Parathyroid adenoma (tissue), 2 donors: ENCODE measurements around the gene NDUFA8.

Experiments used
- H2AFZ ChIP-seq: fragments of 300-600 bp; sonication (generic); one replicate; pipeline ENCODE4 v1.7.0; 2017; ENCODE audit warnings: antibody characterized with exemption, mild to moderate bottlenecking
- H3K27ac ChIP-seq: fragments of 300-600 bp; sonication (generic); one replicate; pipeline ENCODE4 v1.7.0; 2017
- H3K27me3 ChIP-seq: fragments of 300-600 bp; sonication (generic); one replicate; pipeline ENCODE4 v1.7.0; 2017; ENCODE audit warnings: low read length; ENCODE audit not compliant: control insufficient read depth, insufficient read depth
- H3K36me3 ChIP-seq: fragments of 300-600 bp; sonication (generic); one replicate; pipeline ENCODE4 v1.7.0; 2017; ENCODE audit warnings: low read length; ENCODE audit not compliant: control insufficient read depth, insufficient read depth
- H3K4me1 ChIP-seq: fragments of 300-600 bp; sonication (generic); one replicate; pipeline ENCODE4 v1.7.0; 2017; ENCODE audit warnings: control low read depth
- H3K4me2 ChIP-seq: fragments of 300-600 bp; sonication (generic); one replicate; pipeline ENCODE4 v1.7.0; 2017; ENCODE audit warnings: low read length
- H3K4me3 ChIP-seq: fragments of 300-600 bp; sonication (generic); one replicate; pipeline ENCODE4 v1.7.0; 2017; ENCODE audit warnings: low read depth, low read length
- H3K79me2 ChIP-seq: fragments of 300-600 bp; sonication (generic); one replicate; pipeline ENCODE4 v1.7.0; 2017; ENCODE audit warnings: control low read depth
- H3K9ac ChIP-seq: fragments of 300-600 bp; sonication (generic); one replicate; pipeline ENCODE4 v1.7.0; 2017; ENCODE audit warnings: mild to moderate bottlenecking
- H3K9me3 ChIP-seq: fragments of 300-600 bp; sonication (generic); one replicate; pipeline ENCODE4 v1.7.0; 2017; ENCODE audit warnings: low read length; ENCODE audit not compliant: control insufficient read depth
- TF ChIP-seq, protein P1 (sequence below): fragments of 300-600 bp; sonication (generic); IDR thresholded peaks from one replicate; pipeline ENCODE4 v1.7.0; 2017; ENCODE audit warnings: antibody characterized with exemption, mild to moderate bottlenecking
- donor health status: primary hyperparathyroidism.

Gene NDUFA8

DNA sequence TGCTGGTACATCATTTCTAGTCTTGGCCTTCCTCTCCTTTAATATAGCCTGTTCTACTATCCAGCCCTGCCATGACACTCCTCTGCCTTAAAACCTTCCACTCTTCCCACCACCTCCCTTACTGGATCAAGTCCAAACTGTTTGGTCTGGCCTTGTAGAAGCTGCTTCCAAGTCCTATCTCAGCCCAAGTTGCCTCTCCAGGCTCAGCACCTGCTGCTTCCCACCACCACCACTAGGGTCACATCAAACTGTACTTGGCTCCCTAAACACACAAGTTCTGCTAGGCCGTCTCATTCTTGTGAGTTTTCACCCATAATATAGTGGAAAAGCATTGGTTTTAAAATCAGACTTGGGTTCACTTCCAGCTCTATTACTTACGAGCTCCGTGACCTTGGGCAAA lies 1.4 kb downstream of the NDUFA8 start:
- Histone ChIP-seq H3K4me1 (peaks cover 7% of the 10 kb centered on the region), H3K9ac (no peak overlapping the region), H3K4me2 (peak overlapping the region; percentile 52), H3K36me3 (peaks cover 3% of the 10 kb centered on the region), H3K27ac (no peak overlapping the region), H3K4me3 (peak overlapping the region; percentile 10), H2AFZ (no peak overlapping the region), H3K27me3 (no peaks in the 10 kb centered on the region), H3K9me3 (no peaks in the 10 kb centered on the region), H3K79me2 (peaks cover 15% of the 10 kb centered on the region)
- TF ChIP-seq, protein P1, sequence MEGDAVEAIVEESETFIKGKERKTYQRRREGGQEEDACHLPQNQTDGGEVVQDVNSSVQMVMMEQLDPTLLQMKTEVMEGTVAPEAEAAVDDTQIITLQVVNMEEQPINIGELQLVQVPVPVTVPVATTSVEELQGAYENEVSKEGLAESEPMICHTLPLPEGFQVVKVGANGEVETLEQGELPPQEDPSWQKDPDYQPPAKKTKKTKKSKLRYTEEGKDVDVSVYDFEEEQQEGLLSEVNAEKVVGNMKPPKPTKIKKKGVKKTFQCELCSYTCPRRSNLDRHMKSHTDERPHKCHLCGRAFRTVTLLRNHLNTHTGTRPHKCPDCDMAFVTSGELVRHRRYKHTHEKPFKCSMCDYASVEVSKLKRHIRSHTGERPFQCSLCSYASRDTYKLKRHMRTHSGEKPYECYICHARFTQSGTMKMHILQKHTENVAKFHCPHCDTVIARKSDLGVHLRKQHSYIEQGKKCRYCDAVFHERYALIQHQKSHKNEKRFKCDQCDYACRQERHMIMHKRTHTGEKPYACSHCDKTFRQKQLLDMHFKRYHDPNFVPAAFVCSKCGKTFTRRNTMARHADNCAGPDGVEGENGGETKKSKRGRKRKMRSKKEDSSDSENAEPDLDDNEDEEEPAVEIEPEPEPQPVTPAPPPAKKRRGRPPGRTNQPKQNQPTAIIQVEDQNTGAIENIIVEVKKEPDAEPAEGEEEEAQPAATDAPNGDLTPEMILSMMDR, result no peak

DNA sequence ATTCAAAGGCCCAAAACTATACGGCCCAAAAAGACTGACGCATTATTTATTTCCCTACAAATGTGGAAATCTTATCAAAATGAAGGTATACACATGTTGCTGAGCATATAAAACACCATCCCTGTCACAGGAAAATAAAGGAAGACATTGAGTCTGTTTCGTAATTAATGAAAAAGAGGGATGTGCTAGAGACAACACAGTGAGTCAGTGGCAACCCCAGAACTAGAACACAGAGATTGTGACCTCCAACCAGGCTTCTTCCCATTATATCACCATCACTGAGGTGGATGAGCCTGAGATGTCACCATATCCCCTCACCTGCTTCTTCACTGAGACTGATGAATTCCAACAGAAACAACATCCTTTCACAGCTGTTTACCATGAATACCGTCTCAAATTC lies 3.8 kb downstream of the NDUFA8 start:
- no peak overlapping the region for H3K4me3 ChIP-seq
- no peak overlapping the region for H3K27ac ChIP-seq
- H3K9me3 ChIP-seq, result no peaks in the 10 kb centered on the region
- H2AFZ ChIP-seq, result no peak overlapping the region
- H3K4me1 ChIP-seq, result peaks cover 7% of the 10 kb centered on the region
- TF ChIP-seq, protein P1, result no peak
- no peaks in the 10 kb centered on the region for H3K36me3 ChIP-seq
- H3K27me3 ChIP-seq, result no peaks in the 10 kb centered on the region
- H3K79me2 ChIP-seq, result peaks cover 15% of the 10 kb centered on the region
- H3K9ac ChIP-seq, result no peak overlapping the region
- no peak overlapping the region for H3K4me2 ChIP-seq

DNA sequence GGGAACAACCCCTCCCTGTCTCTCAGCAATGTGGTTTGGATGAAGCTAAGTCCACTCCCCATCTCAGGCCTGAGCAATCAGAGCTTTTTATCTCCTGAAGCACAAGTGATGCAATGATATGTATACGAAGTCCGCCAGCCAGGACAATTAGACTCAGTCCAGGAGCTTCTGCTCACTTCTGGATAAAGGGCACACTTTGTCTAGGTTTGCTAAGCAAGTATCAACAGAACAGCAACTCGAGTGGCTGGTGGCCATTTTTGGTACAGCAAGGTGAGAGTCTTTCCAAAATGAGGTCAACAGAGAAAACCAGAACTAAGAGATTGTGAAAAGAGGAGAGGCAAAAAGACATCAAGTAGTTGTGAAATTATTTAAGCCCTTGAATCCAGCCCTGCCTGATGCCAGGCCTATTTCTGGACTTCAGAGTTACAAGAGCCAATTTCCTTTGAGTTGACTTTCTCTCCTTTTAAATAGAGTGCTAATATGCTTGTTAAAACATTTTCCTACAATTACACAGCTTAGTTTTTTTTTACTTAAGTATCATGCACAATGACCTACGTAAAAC lies 8.2 kb downstream of the NDUFA8 start:
- Histone ChIP-seq H3K27ac (no peak overlapping the region), H2AFZ (no peak overlapping the region), H3K9me3 (no peaks in the 10 kb centered on the region), H3K4me3 (no peak overlapping the region), H3K4me2 (no peak overlapping the region), H3K9ac (no peak overlapping the region), H3K27me3 (no peaks in the 10 kb centered on the region), H3K79me2 (no peaks in the 10 kb centered on the region), H3K4me1 (no peaks in the 10 kb centered on the region), H3K36me3 (no peaks in the 10 kb centered on the region)
- TF ChIP-seq, protein P1, result no peak

DNA sequence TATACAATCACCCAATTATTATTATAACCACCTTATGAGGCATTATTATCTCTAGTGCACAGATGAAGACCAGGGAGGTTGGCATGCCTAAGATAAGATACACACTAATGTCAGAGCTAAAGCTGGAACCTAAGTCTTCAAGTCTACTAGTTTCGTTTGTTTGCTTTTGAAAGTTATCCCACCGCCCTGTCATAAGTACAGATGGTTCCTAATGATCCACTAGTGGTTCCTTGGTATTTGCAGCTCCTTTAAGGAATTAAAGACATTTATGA lies 14.1 kb downstream of the NDUFA8 start:
- no peak overlapping the region for H3K9ac ChIP-seq
- H3K9me3 ChIP-seq, result no peaks in the 10 kb centered on the region
- no peaks in the 10 kb centered on the region for H3K4me1 ChIP-seq
- no peak overlapping the region for H3K4me2 ChIP-seq
- no peak overlapping the region for H2AFZ ChIP-seq
- H3K4me3 ChIP-seq, result no peak overlapping the region
- H3K79me2 ChIP-seq, result no peaks in the 10 kb centered on the region
- TF ChIP-seq, protein P1, result no peak
- no peaks in the 10 kb centered on the region for H3K36me3 ChIP-seq
- H3K27ac ChIP-seq, result no peak overlapping the region
- no peaks in the 10 kb centered on the region for H3K27me3 ChIP-seq

DNA sequence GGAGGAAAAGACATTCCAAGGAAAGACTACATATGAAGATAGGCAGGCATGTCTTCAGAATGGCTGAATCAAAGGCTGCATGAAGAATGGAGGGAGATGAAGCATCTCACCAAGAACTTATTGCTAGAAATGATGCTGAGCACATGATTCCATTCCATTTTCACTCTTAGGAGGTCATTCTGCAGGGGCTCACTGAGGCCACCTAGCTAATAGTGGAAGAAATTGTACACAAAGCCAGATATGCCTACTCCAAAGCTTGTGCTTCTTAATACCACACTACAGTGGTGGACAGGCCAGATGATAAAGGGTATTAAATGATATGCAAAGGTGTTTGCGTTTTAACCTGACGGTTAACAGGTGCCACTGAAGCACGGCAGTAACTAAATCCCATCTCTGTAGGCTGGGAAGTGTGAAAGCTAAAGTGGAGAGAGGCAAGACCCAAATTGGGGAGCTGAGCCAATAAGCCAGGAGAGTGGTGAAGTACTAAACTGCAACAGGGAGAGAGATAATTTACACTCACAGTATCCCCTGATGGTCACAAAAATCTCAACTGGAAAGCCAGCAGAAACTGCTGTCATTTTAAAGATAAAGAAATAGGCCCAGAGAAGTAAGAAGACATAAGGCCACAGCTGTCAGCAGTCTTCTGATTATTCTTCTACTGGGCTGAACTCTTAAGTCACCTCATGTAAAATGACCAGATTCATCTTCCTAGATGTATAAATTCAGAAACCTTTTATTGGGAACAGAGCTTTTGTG lies 14.6 kb downstream of the NDUFA8 start:
- Histone ChIP-seq H3K27ac (no peak overlapping the region), H3K36me3 (no peaks in the 10 kb centered on the region), H3K4me3 (no peak overlapping the region), H3K9me3 (no peaks in the 10 kb centered on the region), H3K27me3 (no peaks in the 10 kb centered on the region), H2AFZ (no peak overlapping the region), H3K79me2 (no peaks in the 10 kb centered on the region), H3K9ac (no peak overlapping the region), H3K4me2 (no peak overlapping the region), H3K4me1 (no peaks in the 10 kb centered on the region)
- TF ChIP-seq, protein P1, result peak; percentile 10
